K562 (cell line): ENCODE measurements around the gene ANKRD11. TPM values are rescaled to one million over a fixed set of nuclear protein-coding genes. Genes with fewer than 3 reads are reported as not detected.

ENCODE experiments used
- HDAC1 ChIP-seq, 2 experiments: fragments of 450-650 bp; IDR thresholded peaks; 2 replicates each; pipeline ENCODE4 v1.6.1; 2016 to 2017; ENCODE audit warnings: inconsistent platforms in 1 of 2, mild to moderate bottlenecking in 1 of 2, moderate library complexity in 1 of 2
- JUN ChIP-seq, 2 experiments: sonication (generic) in 1 of 2; formaldehyde crosslinking in 1 of 2; IDR thresholded peaks; 2 replicates each; pipeline versions ENCODE4 v1.6.1 to v1.8.0; 2012 to 2022; ENCODE audit warnings: borderline replicate concordance in 2 of 2, mild to moderate bottlenecking in 2 of 2, improper control_type of control experiment in 1 of 2, low read depth in 1 of 2, low read length in 1 of 2, missing genetic modification reagents in 1 of 2
- MIER1 ChIP-seq: fragments of 450-650 bp; IDR thresholded peaks from 2 replicates; pipeline ENCODE4 v1.6.1; 2016; ENCODE audit warnings: antibody characterized with exemption, mild to moderate bottlenecking, low read depth
- NCOA4 ChIP-seq: fragments of 450-650 bp; IDR thresholded peaks from 2 replicates; pipeline ENCODE4 v1.6.1; 2018; ENCODE audit warnings: mild to moderate bottlenecking; ENCODE audit not compliant: partially characterized antibody
- PBX2 ChIP-seq, 2 experiments: IDR thresholded peaks in 1 of 2; conservative IDR thresholded peaks in 1 of 2; 2 replicates each; pipeline ENCODE4 v1.6.1; 2016; ENCODE audit warnings: low read depth in 2 of 2, mild to moderate bottlenecking in 1 of 2, missing compliant biosample characterization in 1 of 2, missing genetic modification characterization in 1 of 2, moderate library complexity in 1 of 2
- PHB2 ChIP-seq: fragments of 450-650 bp; IDR thresholded peaks from 2 replicates; pipeline ENCODE4 v1.6.1; 2017; ENCODE audit warnings: low read depth
- PML ChIP-seq: IDR thresholded peaks from 2 replicates; pipeline ENCODE4 v1.6.1; 2012; ENCODE audit warnings: low read length, inconsistent platforms
- RUNX1 ChIP-seq: sonication (generic); IDR thresholded peaks from 2 replicates; pipeline ENCODE4 v1.6.1; 2016; ENCODE audit warnings: antibody characterized with exemption, low read depth
- STAT6 ChIP-seq: sonication (generic); formaldehyde crosslinking; IDR thresholded peaks from 2 replicates; pipeline ENCODE4 v1.8.1; 2023; ENCODE audit warnings: mild to moderate bottlenecking, missing genetic modification reagents
- ZBTB12 ChIP-seq: fragments of 250-450 bp; sonication (Bioruptor Pico); IDR thresholded peaks from 2 replicates; pipeline ENCODE4 v1.4.0; 2020
- ZNF263 ChIP-seq: sonication (generic); formaldehyde crosslinking; IDR thresholded peaks from 2 replicates; pipeline ENCODE4 v1.8.0; 2022; ENCODE audit warnings: mild to moderate bottlenecking, missing genetic modification reagents, borderline replicate concordance
- ZNF274 ChIP-seq: IDR thresholded peaks from 2 replicates; pipeline ENCODE4 v1.6.1; 2011; ENCODE audit warnings: low read depth, mild to moderate bottlenecking, low read length, moderate library complexity, borderline replicate concordance
- ZNF507 ChIP-seq: conservative IDR thresholded peaks from 2 replicates; pipeline ENCODE4 v1.6.1; 2017; ENCODE audit warnings: missing genetic modification characterization, missing compliant biosample characterization
- ZNF592 ChIP-seq: fragments of 450-650 bp; IDR thresholded peaks from 2 replicates; pipeline ENCODE4 v1.6.1; 2017; ENCODE audit warnings: antibody characterized with exemption, mild to moderate bottlenecking
- polyA plus RNA-seq, 8 experiments: library from polyadenylated mRNA; depleted of rRNA in 4 of 8; stranded (reverse) in 5 of 8; unstranded in 3 of 8; fragments of >200 nt; fragmentation: Nextera tagmentation in 2 of 8; fragmentation: Illumina TruSeq in 1 of 8; extraction: Ambion mirVana in 2 of 8; extraction: Trizol in 1 of 8; gene quantifications; 2 replicates each; pipeline versions ENCODE4 v1.2.1 to v1.2.3, GENCODE V29; 2011 to 2014; ENCODE audit warnings: inconsistent platforms in 1 of 8, missing spikeins in 1 of 8
- total RNA-seq, 7 experiments: library from RNA; depleted of rRNA in 6 of 7; stranded (reverse); fragments of >200 nt in 6 of 7; fragmentation: Illumina TruSeq in 2 of 7; extraction: Trizol in 2 of 7; gene quantifications; 2 replicates each; pipeline versions ENCODE4 v1.2.1 to v1.2.3, GENCODE V29; 2011 to 2021; ENCODE audit warnings: low replicate concordance in 1 of 7

ANKRD11 gene
- total and polyA plus RNA-seq, 9 of the 15 experiments (the other 6 are each of a cell fraction or from before 2014, with no cell fraction given), result 4.7 to 126 (median 31.7) TPM

- no peak for TF ChIP-seq PBX2 (CRISPR knock-in tag; IDR thresholded peaks at IDR 0.05; ENCODE audit: low read depth)
- TF ChIP-seq PBX2 (tag; conservative IDR thresholded peaks at IDR 0.05; ENCODE audit: low read depth), result no peak
- TF ChIP-seq ZNF592, result peak; percentile 63
- TF ChIP-seq NCOA4, result no peak
- TF ChIP-seq MIER1, result no peak
- TF ChIP-seq ZNF263, result no peak
- TF ChIP-seq STAT6, result peak; percentile 56; the same call in 1 of the 2 replicates
- TF ChIP-seq HDAC1 (IDR thresholded peaks at IDR 0.05), result peak in 1 of 2 experiments; percentile 70; a peak in 2 of 4 replicates
- TF ChIP-seq JUN (IDR thresholded peaks at IDR 0.05; ENCODE audit: borderline replicate concordance, low read depth, low read length), result peak; percentile 14; the same call in 1 of the 2 replicates
- TF ChIP-seq JUN (CRISPR knock-in tag; IDR thresholded peaks at IDR 0.05; ENCODE audit: borderline replicate concordance), result no peak
- TF ChIP-seq ZNF507 (tag), result no peak
- TF ChIP-seq PML, result no peak
- TF ChIP-seq ZBTB12 (CRISPR knock-in tag), result no peak
- no peak for TF ChIP-seq PHB2
- no peak for TF ChIP-seq ZNF274
- TF ChIP-seq RUNX1, result 0 out of 2 replicates have a peak, but pooled peaks have one; percentile 23
Observed at GRCh38 chr16:89319886-89320781, 170.2 kb downstream of the ANKRD11 start (continued).
